ENCODE results near the gene NKX1-1. TPM values are rescaled to one million over a fixed set of nuclear protein-coding genes. Genes with fewer than 3 reads are reported as not detected.

Gene NKX1-1
- not detected in 2 replicates for polyA plus RNA-seq (2011; rRNA removed)
- not detected in 2 replicates for polyA plus RNA-seq (2012; cell fraction: cytosol; rRNA removed)
- polyA plus RNA-seq (2012; cell fraction: nucleus; rRNA removed), result not detected in 2 replicates
- not detected in 3 replicates for polyA plus RNA-seq (2017; fragmentation: RNase III; extraction: RNeasy Plus Mini Kit Qiagen cat#74134 plus additional on column Dnase treatment)
- not detected in 2 replicates for polyA minus RNA-seq (2011; rRNA and poly(A)+ RNA removed)

GRCh38 chr4:1406394-1406980, at the start of gene NKX1-1:
Gene NKX1-1 (minus strand): TSS chr4:1406442. CDS start chr4:1406442, 0 bp downstream.
- no CpG with 5 or more reads among the region's 91 CpGs for WGBS (ENCODE audit: missing lambda C conversion rate)
- H3K4me2 ChIP-seq, result peak within 1 kb of the TSS; percentile 48; the same call in 1 of the 3 replicates
- ChIA-PET POLR2A (no interaction called here), CTCF (no interaction called here)
- DNase-seq (ENCODE audit: low read depth in 1 of 2, low spot score in 1 of 2) (no peak), FAIRE-seq (no peak), ATAC-seq (no peak)
- no peak within 1 kb of the TSS for H3K27ac ChIP-seq
- H3K4me1 ChIP-seq, result no peaks in the 10 kb centered on the region
- H3K9me3 ChIP-seq, result no peaks in the 10 kb centered on the region
- no peak within 1 kb of the TSS for H3K4me3 ChIP-seq
- TF ChIP-seq MAX (IDR thresholded peaks at IDR 0.05) (no peak), NPAS2 (CRISPR knock-in tag; IDR thresholded peaks at IDR 0.05; ENCODE audit: borderline replicate concordance) (no peak), EP300 (IDR thresholded peaks at IDR 0.05) (no peak), RAD21 (conservative IDR thresholded peaks at IDR 0.05 in 1 of 2, IDR thresholded peaks at IDR 0.05 in 1 of 2) (no peak), NFE2L2 (conservative IDR thresholded peaks at IDR 0.05; ENCODE audit: low read length) (no peak), FOSL2 (IDR thresholded peaks at IDR 0.05) (no peak), FOSL2 (CRISPR knock-in tag; IDR thresholded peaks at IDR 0.05) (no peak), ZC3H11A (IDR thresholded peaks at IDR 0.05) (no peak)

- no peaks in the 10 kb centered on the region for H3K4me1 ChIP-seq
- WGBS (ENCODE audit: missing lambda C conversion rate), result 34% methylated on average over 2 of the region's 2 CpGs
- no peak overlapping the region for H3K4me3 ChIP-seq
- H3K4me2 ChIP-seq, result no peak overlapping the region
- no peak for ATAC-seq
- no peak overlapping the region for H3K27ac ChIP-seq
- TF ChIP-seq POLR2AphosphoS2 (conservative IDR thresholded peaks at IDR 0.05; ENCODE audit: low read length), result no peak
- TF ChIP-seq RNF2 (IDR thresholded peaks at IDR 0.05; ENCODE audit: borderline replicate concordance, low read depth), result no peak
- no peak for TF ChIP-seq FOSL2 (IDR thresholded peaks at IDR 0.05)
- TF ChIP-seq FOSL2 (CRISPR knock-in tag; IDR thresholded peaks at IDR 0.05), result no peak
- TF ChIP-seq MAZ (IDR thresholded peaks at IDR 0.05; ENCODE audit: borderline replicate concordance, low read depth, low read length), result no peak
- no peak for TF ChIP-seq JUN (IDR thresholded peaks at IDR 0.05)
- no peak for TF ChIP-seq SREBF2 (IDR thresholded peaks at IDR 0.05)
- no peak for TF ChIP-seq HMGXB4 (CRISPR knock-in tag; IDR thresholded peaks at IDR 0.05; ENCODE audit: borderline replicate concordance)
- no peak for TF ChIP-seq POLR2A (IDR thresholded peaks at IDR 0.05; ENCODE audit: low read length)
- no peak for TF ChIP-seq FOXS1 (CRISPR knock-in tag; IDR thresholded peaks at IDR 0.05)
- TF ChIP-seq CTCF (IDR thresholded peaks at IDR 0.05), result no peak
- no peak for TF ChIP-seq ZFP36 (IDR thresholded peaks at IDR 0.05; ENCODE audit: borderline replicate concordance, partially characterized antibody)
- CTCF ChIA-PET, result no interaction called here
- DNase-seq (ENCODE audit: low read depth in 1 of 2, low spot score in 1 of 2), result no peak
- no peak for FAIRE-seq
- POLR2A ChIA-PET, result no interaction called here
- H3K9me3 ChIP-seq, result no peaks in the 10 kb centered on the region
Observed at GRCh38 chr4:1453731-1454130, 47.5 kb upstream of the NKX1-1 start.

DNA sequence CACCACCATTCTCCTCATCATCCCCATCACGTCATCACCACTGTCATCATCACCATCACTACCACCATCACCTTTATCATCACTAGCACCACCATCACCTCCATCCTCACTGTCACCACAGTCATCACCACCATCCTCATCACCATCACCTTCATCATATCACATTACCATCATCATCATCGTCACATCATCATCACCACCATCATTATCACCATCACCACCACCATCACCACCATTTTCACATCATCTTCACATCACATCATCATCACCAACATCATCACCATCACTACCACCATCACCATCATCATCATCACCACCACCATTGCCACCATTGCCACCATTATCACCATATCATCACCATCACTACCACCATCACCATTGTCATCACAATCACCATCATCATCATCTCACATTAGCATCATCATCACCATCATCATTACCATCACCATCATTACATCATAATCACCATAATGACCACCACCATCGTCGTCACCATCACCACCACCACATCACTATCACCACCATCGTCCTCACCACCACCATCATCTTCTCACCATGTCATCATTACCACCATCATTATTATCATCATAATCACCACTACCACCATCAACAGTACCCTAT, 46.3 kb upstream of the NKX1-1 start:
- H3K4me2 ChIP-seq, result no peak overlapping the region
- no peak for TF ChIP-seq CEBPB (IDR thresholded peaks at IDR 0.05)
- TF ChIP-seq FOSL2 (IDR thresholded peaks at IDR 0.05), result no peak
- no peak for TF ChIP-seq FOSL2 (CRISPR knock-in tag; IDR thresholded peaks at IDR 0.05)
- TF ChIP-seq NR3C1 (IDR thresholded peaks at IDR 0.05), result no peak
- TF ChIP-seq KDM5A (IDR thresholded peaks at IDR 0.05), result no peak
- TF ChIP-seq HDAC2 (IDR thresholded peaks at IDR 0.05), result no peak
- TF ChIP-seq ELK1 (IDR thresholded peaks at IDR 0.05; ENCODE audit: low read depth, low read length), result no peak
- TF ChIP-seq TP53 (CRISPR knock-in tag; IDR thresholded peaks at IDR 0.05), result no peak
- TF ChIP-seq CBX8 (IDR thresholded peaks at IDR 0.05), result no peak
- no peak for TF ChIP-seq ZC3H11A (IDR thresholded peaks at IDR 0.05)
- TF ChIP-seq SREBF2 (IDR thresholded peaks at IDR 0.05), result no peak
- no peak overlapping the region for H3K27ac ChIP-seq
- ChIA-PET POLR2A (no interaction called here), CTCF (no interaction called here)
- H3K9me3 ChIP-seq, result no peaks in the 10 kb centered on the region
- H3K4me3 ChIP-seq, result no peak overlapping the region
- WGBS (ENCODE audit: missing lambda C conversion rate), result 3% methylated on average over 5 of the region's 5 CpGs
- FAIRE-seq, result no peak
- ATAC-seq, result no peak
- no peak for DNase-seq (ENCODE audit: low read depth in 1 of 2, low spot score in 1 of 2)
- H3K4me1 ChIP-seq, result no peaks in the 10 kb centered on the region
